Stomach (tissue), 9 donors: ENCODE results near the gene XRCC2. TPM values are rescaled to one million over a fixed set of nuclear protein-coding genes. Genes with fewer than 3 reads are reported as not detected.
"Not testable (repeated sequence)": the region's sequence is repeated elsewhere in the genome, so short reads cannot be mapped to it uniquely, and the experiment has no call there.

Source experiments
- DNase-seq, 2 donors: peaks; one replicate each; pipeline versions ENCODE4 v3.0.0 to v3.0.0-alpha.2; 2013 to 2019
- H3K27ac ChIP-seq, 5 donors: fragments of 200-600 bp in 4 of 5; sonication (generic) in 4 of 5; one replicate each; pipeline ENCODE4 v1.5.1; 2013 to 2019; ENCODE audit warnings: mild to moderate bottlenecking in 1 of 5, moderate library complexity in 1 of 5
- H3K27me3 ChIP-seq, 3 donors: fragments of 200-600 bp; sonication (generic); one replicate each; pipeline ENCODE4 v1.5.1; 2017 to 2019; ENCODE audit warnings: mixed run types in 1 of 3
- H3K36me3 ChIP-seq, 4 donors: fragments of 200-600 bp; sonication (generic); 1 replicate in 3 of 4; 2 replicates in 1 of 4; pipeline ENCODE4 v1.5.1; 2016 to 2019
- H3K4me1 ChIP-seq, 4 donors: fragments of 200-600 bp; sonication (generic); one replicate each; pipeline ENCODE4 v1.5.1; 2016 to 2019
- H3K4me3 ChIP-seq, 4 donors: fragments of 200-600 bp; sonication (generic) in 3 of 4; one replicate each; pipeline ENCODE4 v1.5.1; 2016 to 2019; ENCODE audit warnings: mild to moderate bottlenecking in 1 of 4
- H3K9me3 ChIP-seq, 4 donors: fragments of 200-600 bp; sonication (generic); one replicate each; pipeline ENCODE4 v1.5.1; 2016 to 2019
- EP300 ChIP-seq: sonication (generic); formaldehyde crosslinking; IDR thresholded peaks from one replicate; pipeline ENCODE4 v1.6.1; 2017; ENCODE audit warnings: antibody characterized with exemption
- POLR2A ChIP-seq, 4 donors: fragments of 450-650 bp; IDR thresholded peaks; one replicate each; pipeline ENCODE4 v1.6.1; 2016; ENCODE audit warnings: antibody characterized with exemption in 4 of 4, control low read depth in 2 of 4, mild to moderate bottlenecking in 1 of 4, moderate library complexity in 1 of 4
- POLR2AphosphoS5 ChIP-seq, 3 donors: sonication (generic); formaldehyde crosslinking; IDR thresholded peaks; one replicate each; pipeline ENCODE4 v1.6.1; 2016; ENCODE audit warnings: antibody characterized with exemption in 3 of 3
- WGBS, 5 donors: extraction: QIAGEN DNeasy Blood & Tissue Kit in 3 of 5; methylation state at CpG; one replicate each; pipeline versions ENCODE4 v1.1.5 to v1.1.7; 2013 to 2018; 5-methylcytosine and 5-hydroxymethylcytosine counted together
- intact Hi-C: fragments of 100-400 bp; cut with DNase I; formaldehyde crosslinking; loops from one replicate; pipeline ENCODE4 v1.15.1; 2023; ENCODE audit warnings: low total_unique reads
- polyA plus RNA-seq, 3 donors: library from polyadenylated mRNA; stranded (reverse); fragments of 200-250 nt; gene quantifications; one replicate each; pipeline ENCODE4 v1.2.3, GENCODE V29; 2013
- total RNA-seq, 5 donors: library from RNA; depleted of rRNA; stranded (reverse); fragments of >200 nt; gene quantifications; one replicate each; pipeline versions ENCODE4 v1.1.0 to v1.2.3, GENCODE V29; 2014 to 2016
- TF ChIP-seq, protein P1 (sequence below), 7 experiments: fragments of 450-650 bp in 4 of 7; fragments of 200-600 bp in 3 of 7; sonication (generic) in 3 of 7; IDR thresholded peaks; one replicate each; pipeline ENCODE4 v1.5.1; 2016 to 2019; ENCODE audit warnings: antibody characterized with exemption in 7 of 7, control low read depth in 2 of 7, mild to moderate bottlenecking in 1 of 7
- donor health status: healthy with polysubstance abuse.
- donor health status: Bipolar disorder and iron deficiency.
- donor health status: healthy.

XRCC2 gene
- total and polyA plus RNA-seq, 8 donors, result 0.46 to 10.1 (median 0.78) TPM

GRCh38 chr7:152709287-152710152 lies 33.6 kb upstream of the XRCC2 start:
- 72 to 80% (median 77%) methylated on average over 5 of the region's 5 CpGs for WGBS, 5 donors
- Histone ChIP-seq H3K4me3 (no peak overlapping the region), H3K4me1 (peaks cover 0 to 7% (median 0%) of the 10 kb centered on the region in 4 donors), H3K36me3 (no peaks in the 10 kb centered on the region), H3K9me3 (peaks cover 5 to 12% (median 10%) of the 10 kb centered on the region in 4 donors), H3K27ac (no peak overlapping the region), H3K27me3 (peaks cover 0 to 4% (median 0%) of the 10 kb centered on the region in 3 donors)
- intact Hi-C loops, result no loop called here
- TF ChIP-seq POLR2A (IDR thresholded peaks at IDR 0.05) (no peak), EP300 (no peak), POLR2AphosphoS5 (IDR thresholded peaks at IDR 0.05) (no peak)
- TF ChIP-seq, protein P1, sequence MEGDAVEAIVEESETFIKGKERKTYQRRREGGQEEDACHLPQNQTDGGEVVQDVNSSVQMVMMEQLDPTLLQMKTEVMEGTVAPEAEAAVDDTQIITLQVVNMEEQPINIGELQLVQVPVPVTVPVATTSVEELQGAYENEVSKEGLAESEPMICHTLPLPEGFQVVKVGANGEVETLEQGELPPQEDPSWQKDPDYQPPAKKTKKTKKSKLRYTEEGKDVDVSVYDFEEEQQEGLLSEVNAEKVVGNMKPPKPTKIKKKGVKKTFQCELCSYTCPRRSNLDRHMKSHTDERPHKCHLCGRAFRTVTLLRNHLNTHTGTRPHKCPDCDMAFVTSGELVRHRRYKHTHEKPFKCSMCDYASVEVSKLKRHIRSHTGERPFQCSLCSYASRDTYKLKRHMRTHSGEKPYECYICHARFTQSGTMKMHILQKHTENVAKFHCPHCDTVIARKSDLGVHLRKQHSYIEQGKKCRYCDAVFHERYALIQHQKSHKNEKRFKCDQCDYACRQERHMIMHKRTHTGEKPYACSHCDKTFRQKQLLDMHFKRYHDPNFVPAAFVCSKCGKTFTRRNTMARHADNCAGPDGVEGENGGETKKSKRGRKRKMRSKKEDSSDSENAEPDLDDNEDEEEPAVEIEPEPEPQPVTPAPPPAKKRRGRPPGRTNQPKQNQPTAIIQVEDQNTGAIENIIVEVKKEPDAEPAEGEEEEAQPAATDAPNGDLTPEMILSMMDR (IDR thresholded peaks at IDR 0.05), result no peak
- no peak for DNase-seq

- 97 to 100% (median 100%) methylated on average over 1 of the region's 1 CpG for WGBS, 5 donors
- DNase-seq, result no peak
- Histone ChIP-seq H3K4me3 (no peak overlapping the region), H3K9me3 (peaks cover 5 to 20% (median 17%) of the 10 kb centered on the region in 4 donors), H3K4me1 (peaks cover 0 to 7% (median 0%) of the 10 kb centered on the region in 4 donors), H3K27ac (no peak overlapping the region), H3K36me3 (no peaks in the 10 kb centered on the region), H3K27me3 (peaks cover 0 to 4% (median 0%) of the 10 kb centered on the region in 3 donors)
- intact Hi-C loops, result no loop called here
- TF ChIP-seq POLR2AphosphoS5 (IDR thresholded peaks at IDR 0.05), result no peak
- TF ChIP-seq, protein P1 (IDR thresholded peaks at IDR 0.05), result no peak
- no peak for TF ChIP-seq EP300
- TF ChIP-seq POLR2A (IDR thresholded peaks at IDR 0.05), result no peak
These were observed 28.9 kb upstream of the XRCC2 start for GRCh38 chr7:152704796-152705384.

- no peak for DNase-seq
- Histone ChIP-seq H3K4me3 (no peak overlapping the region), H3K27me3 (no peaks in the 10 kb centered on the region), H3K36me3 (no peaks in the 10 kb centered on the region), H3K27ac (no peak overlapping the region), H3K9me3 (peaks cover 0 to 4% (median 2%) of the 10 kb centered on the region in 4 donors), H3K4me1 (no peaks in the 10 kb centered on the region)
- TF ChIP-seq POLR2A (IDR thresholded peaks at IDR 0.05) (no peak), EP300 (no peak), POLR2AphosphoS5 (IDR thresholded peaks at IDR 0.05) (no peak)
- TF ChIP-seq, protein P1 (IDR thresholded peaks at IDR 0.05), result no peak
- intact Hi-C loops, result no loop called here
These were observed 23.1 kb upstream of the XRCC2 start for GRCh38 chr7:152699079-152699478.

DNA sequence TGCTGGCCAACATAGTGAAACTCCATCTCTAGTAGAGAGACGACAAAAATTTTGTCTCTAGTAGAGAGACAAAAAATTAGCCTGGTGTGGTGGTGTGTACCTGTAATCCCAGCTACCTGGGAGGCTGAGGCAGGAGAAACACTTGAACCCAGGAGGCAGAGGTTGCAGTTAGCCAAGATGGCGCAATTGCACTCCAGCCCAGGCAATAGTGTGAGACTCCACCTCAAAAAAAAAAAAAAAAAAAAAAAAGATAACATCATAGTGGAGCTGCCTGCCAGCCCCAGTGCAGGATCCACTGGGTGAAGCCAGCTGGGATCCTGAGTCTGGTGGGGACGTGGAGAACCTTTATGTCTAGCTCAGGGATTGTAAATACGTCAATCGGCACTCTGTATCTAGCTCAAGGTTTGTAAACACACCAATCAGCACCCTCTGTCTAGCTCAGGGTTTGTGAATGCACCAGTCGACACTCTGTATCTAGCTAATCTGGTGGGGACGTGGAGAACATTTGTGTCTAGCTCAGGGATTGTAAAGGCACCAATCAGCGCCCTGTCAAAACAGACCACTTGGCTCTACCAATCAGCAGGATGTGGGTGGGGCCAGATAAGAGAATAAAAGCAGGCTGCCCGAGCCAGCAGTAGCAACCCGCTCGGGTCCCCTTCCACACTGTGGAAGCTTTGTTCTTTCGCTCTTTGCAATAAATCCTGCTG lies 21.5 kb upstream of the XRCC2 start:
- H3K27me3 ChIP-seq, H3K27ac ChIP-seq, H3K36me3 ChIP-seq, H3K4me3 ChIP-seq, H3K4me1 ChIP-seq, H3K9me3 ChIP-seq, intact Hi-C loops, DNase-seq: not testable (repeated sequence)
- 54 to 67% (median 58%) methylated on average over 8 to 12 of the region's 12 CpGs for WGBS, 5 donors

- H3K36me3 ChIP-seq, intact Hi-C loops, H3K27me3 ChIP-seq, DNase-seq, H3K4me1 ChIP-seq, H3K27ac ChIP-seq, H3K4me3 ChIP-seq, H3K9me3 ChIP-seq: not testable (repeated sequence)
- WGBS, 5 donors, result 81 to 89% (median 85%) methylated on average over 2 of the region's 2 CpGs
These were observed 16.3 kb upstream of the XRCC2 start for GRCh38 chr7:152692196-152692595.
